PC-9 (cell line): Measurements from ENCODE around the gene TPST2.

ENCODE experiments used
- EZH2 ChIP-seq: fragments of 200-600 bp; sonication (generic); IDR thresholded peaks from 2 replicates; pipeline ENCODE4 v1.8.0; 2017; ENCODE audit warnings: antibody characterized with exemption, low read depth
- TF ChIP-seq, protein P1 (sequence below): fragments of 200-600 bp; sonication (generic); conservative IDR thresholded peaks from 2 replicates; pipeline ENCODE4 v1.6.1; 2017; ENCODE audit warnings: mixed run types, antibody characterized with exemption, mild to moderate bottlenecking, moderate library complexity

DNA sequence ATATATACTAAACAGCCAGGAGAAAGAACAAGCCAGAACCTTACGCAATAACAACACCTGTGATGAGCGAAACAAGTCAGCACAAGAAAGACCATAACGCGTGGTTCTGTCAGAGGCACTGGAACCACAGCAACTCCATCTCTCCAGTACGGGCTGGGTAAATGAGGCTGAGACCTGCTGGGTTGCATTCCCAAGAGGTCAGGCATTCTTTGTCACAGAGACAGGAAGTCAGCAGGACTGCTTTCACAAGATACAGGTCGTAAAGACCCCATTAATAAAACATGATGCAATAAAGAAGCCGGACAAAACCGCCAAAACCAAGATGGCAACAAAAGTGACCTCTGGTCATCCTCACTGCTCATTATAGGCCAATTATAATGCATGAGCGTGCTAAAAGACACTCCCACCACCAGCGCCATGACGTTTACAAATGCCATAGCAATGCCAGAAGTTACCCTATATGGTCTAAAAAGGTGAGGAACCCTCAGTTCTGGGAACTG, 21.7 kb downstream of the TPST2 start:
- no peak for TF ChIP-seq EZH2
- TF ChIP-seq, protein P1, sequence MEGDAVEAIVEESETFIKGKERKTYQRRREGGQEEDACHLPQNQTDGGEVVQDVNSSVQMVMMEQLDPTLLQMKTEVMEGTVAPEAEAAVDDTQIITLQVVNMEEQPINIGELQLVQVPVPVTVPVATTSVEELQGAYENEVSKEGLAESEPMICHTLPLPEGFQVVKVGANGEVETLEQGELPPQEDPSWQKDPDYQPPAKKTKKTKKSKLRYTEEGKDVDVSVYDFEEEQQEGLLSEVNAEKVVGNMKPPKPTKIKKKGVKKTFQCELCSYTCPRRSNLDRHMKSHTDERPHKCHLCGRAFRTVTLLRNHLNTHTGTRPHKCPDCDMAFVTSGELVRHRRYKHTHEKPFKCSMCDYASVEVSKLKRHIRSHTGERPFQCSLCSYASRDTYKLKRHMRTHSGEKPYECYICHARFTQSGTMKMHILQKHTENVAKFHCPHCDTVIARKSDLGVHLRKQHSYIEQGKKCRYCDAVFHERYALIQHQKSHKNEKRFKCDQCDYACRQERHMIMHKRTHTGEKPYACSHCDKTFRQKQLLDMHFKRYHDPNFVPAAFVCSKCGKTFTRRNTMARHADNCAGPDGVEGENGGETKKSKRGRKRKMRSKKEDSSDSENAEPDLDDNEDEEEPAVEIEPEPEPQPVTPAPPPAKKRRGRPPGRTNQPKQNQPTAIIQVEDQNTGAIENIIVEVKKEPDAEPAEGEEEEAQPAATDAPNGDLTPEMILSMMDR = no peak
